Measurements from ENCODE around the gene ZNF316. TPM values are rescaled to one million over a fixed set of nuclear protein-coding genes. Genes with fewer than 3 reads are reported as not detected.

ZNF316 gene
- total and polyA plus RNA-seq, 2 experiments from 2014 or later, result 1.1 to 17.4 TPM

DNA sequence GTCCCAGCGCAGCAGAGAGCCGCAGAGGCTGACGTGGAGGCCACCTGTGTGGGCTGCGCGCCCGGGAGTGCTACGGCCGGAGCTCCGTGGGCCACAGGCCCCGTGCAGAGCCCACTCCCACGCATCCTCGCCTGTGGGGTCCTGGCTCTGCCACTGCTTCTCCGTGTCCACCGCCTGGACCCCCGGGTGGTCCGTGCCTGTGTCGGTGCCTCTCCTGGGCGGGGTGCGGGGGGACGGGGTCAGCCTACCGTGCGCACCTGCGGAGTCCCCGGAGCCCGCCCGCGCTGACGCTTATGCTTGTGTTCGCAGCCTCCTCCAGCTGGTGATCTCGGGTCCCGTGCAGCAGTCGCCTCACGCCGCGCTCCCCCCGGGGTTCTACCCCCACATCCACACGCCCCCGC is 29.5 kb upstream of the ZNF316 start:
- peak; percentile 52 for ATAC-seq
- H3K9me3 Mint-ChIP-seq, result no peaks in the 10 kb centered on the region; the same call in 2 of the 3 replicates

DNA sequence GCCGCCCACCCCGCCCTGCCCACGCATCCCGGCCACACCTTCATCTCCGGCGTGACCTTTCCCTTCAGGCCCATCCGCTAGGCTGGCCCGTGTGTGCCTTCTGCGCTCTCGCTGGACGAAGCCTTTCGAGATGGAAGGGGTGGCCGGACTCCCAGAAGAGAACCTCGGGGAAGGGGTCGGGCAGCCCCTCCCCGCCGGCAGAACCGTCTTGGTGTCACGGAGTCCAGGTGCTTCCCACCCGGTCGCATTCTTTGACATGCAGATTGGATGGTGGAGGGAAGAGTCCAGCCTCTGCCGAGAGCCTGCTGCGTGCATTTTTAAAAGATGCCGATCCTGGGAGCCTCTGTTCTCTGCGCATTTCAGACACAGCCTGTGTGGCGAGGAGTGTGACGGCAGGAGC is 29.0 kb upstream of the ZNF316 start:
- H3K9me3 Mint-ChIP-seq, result no peaks in the 10 kb centered on the region; the same call in 2 of the 3 replicates
- peaks cover 23% of the 10 kb centered on the region for H3K36me3 Mint-ChIP-seq (ENCODE audit: low read depth)
- ATAC-seq, result peak; percentile 34
- Histone ChIP-seq H3K36me3 (ENCODE audit: insufficient read depth) (no peaks in the 10 kb centered on the region), H3K79me2 (replicated peaks; ENCODE audit: insufficient read depth) (no peaks in the 10 kb centered on the region), H3F3A (replicated peaks; ENCODE audit: low read depth) (no peaks in the 10 kb centered on the region), H4K20me1 (replicated peaks; ENCODE audit: insufficient read depth) (no peaks in the 10 kb centered on the region), H3K4me2 (no peak overlapping the region), H3K4me1 (ENCODE audit: insufficient read depth) (no peaks in the 10 kb centered on the region), H3K4me3 (no peak overlapping the region), H3K9me2 (ENCODE audit: insufficient read depth) (no peaks in the 10 kb centered on the region), H3K27ac (ENCODE audit: low read depth) (no peak overlapping the region), H2AFZ (no peak overlapping the region), H3K27me3 (ENCODE audit: insufficient read depth) (no peaks in the 10 kb centered on the region)
- H3K27ac Mint-ChIP-seq, result no peak overlapping the region
- no peaks in the 10 kb centered on the region; the same call in 2 of the 3 replicates for H3K4me1 Mint-ChIP-seq
- no peak overlapping the region for H3K4me3 Mint-ChIP-seq
- peak; percentile 29 for DNase-seq (ENCODE audit: low spot score)
- H3K27me3 Mint-ChIP-seq (ENCODE audit: insufficient read depth, low read depth, poor library complexity), result peaks cover 11% of the 10 kb centered on the region
- TF ChIP-seq ZNF331 (CRISPR knock-in tag; IDR thresholded peaks at IDR 0.05; ENCODE audit: low read depth), result no peak
- TF ChIP-seq CTCF (conservative IDR thresholded peaks at IDR 0.05; ENCODE audit: low read depth in 2 of 2), result no peak
- no peak for TF ChIP-seq ZNF114 (CRISPR knock-in tag; IDR thresholded peaks at IDR 0.05)
- TF ChIP-seq POLR2AphosphoS5 (IDR thresholded peaks at IDR 0.05; ENCODE audit: low read depth), result no peak
- TF ChIP-seq, protein P1, sequence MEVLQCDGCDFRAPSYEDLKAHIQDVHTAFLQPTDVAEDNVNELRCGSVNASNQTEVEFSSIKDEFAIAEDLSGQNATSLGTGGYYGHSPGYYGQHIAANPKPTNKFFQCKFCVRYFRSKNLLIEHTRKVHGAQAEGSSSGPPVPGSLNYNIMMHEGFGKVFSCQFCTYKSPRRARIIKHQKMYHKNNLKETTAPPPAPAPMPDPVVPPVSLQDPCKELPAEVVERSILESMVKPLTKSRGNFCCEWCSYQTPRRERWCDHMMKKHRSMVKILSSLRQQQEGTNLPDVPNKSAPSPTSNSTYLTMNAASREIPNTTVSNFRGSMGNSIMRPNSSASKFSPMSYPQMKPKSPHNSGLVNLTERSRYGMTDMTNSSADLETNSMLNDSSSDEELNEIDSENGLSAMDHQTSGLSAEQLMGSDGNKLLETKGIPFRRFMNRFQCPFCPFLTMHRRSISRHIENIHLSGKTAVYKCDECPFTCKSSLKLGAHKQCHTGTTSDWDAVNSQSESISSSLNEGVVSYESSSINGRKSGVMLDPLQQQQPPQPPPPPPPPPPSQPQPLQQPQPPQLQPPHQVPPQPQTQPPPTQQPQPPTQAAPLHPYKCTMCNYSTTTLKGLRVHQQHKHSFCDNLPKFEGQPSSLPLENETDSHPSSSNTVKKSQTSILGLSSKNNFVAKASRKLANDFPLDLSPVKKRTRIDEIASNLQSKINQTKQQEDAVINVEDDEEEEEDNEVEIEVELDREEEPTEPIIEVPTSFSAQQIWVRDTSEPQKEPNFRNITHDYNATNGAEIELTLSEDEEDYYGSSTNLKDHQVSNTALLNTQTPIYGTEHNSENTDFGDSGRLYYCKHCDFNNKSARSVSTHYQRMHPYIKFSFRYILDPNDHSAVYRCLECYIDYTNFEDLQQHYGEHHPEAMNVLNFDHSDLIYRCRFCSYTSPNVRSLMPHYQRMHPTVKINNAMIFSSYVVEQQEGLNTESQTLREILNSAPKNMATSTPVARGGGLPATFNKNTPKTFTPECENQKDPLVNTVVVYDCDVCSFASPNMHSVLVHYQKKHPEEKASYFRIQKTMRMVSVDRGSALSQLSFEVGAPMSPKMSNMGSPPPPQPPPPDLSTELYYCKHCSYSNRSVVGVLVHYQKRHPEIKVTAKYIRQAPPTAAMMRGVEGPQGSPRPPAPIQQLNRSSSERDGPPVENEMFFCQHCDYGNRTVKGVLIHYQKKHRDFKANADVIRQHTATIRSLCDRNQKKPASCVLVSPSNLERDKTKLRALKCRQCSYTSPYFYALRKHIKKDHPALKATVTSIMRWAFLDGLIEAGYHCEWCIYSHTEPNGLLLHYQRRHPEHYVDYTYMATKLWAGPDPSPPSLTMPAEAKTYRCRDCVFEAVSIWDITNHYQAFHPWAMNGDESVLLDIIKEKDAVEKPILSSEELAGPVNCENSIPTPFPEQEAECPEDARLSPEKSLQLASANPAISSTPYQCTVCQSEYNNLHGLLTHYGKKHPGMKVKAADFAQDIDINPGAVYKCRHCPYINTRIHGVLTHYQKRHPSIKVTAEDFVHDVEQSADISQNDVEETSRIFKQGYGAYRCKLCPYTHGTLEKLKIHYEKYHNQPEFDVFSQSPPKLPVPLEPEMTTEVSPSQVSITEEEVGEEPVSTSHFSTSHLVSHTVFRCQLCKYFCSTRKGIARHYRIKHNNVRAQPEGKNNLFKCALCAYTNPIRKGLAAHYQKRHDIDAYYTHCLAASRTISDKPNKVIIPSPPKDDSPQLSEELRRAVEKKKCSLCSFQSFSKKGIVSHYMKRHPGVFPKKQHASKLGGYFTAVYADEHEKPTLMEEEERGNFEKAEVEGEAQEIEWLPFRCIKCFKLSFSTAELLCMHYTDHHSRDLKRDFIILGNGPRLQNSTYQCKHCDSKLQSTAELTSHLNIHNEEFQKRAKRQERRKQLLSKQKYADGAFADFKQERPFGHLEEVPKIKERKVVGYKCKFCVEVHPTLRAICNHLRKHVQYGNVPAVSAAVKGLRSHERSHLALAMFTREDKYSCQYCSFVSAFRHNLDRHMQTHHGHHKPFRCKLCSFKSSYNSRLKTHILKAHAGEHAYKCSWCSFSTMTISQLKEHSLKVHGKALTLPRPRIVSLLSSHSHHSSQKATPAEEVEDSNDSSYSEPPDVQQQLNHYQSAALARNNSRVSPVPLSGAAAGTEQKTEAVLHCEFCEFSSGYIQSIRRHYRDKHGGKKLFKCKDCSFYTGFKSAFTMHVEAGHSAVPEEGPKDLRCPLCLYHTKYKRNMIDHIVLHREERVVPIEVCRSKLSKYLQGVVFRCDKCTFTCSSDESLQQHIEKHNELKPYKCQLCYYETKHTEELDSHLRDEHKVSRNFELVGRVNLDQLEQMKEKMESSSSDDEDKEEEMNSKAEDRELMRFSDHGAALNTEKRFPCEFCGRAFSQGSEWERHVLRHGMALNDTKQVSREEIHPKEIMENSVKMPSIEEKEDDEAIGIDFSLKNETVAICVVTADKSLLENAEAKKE (CRISPR knock-in tag; IDR thresholded peaks at IDR 0.05), result no peak
- TF ChIP-seq JUNB (IDR thresholded peaks at IDR 0.05; ENCODE audit: unreplicated experiment), result no peak
- TF ChIP-seq EZH2phosphoT487 (IDR thresholded peaks at IDR 0.05; ENCODE audit: unreplicated experiment), result no peak
- TF ChIP-seq NANOG (IDR thresholded peaks at IDR 0.05; ENCODE audit: borderline replicate concordance), result no peak
- no peak for TF ChIP-seq EZH2 (IDR thresholded peaks at IDR 0.05; ENCODE audit: low read depth, unreplicated experiment)

More for the DNA sequence above, 29.5 kb upstream of the ZNF316 start:
- H4K20me1 ChIP-seq (replicated peaks; ENCODE audit: insufficient read depth), result 0 out of 2 replicates have a peak, but pooled peaks cover under 1% of the 10 kb centered on the region
- no peaks in the 10 kb centered on the region for H3K27me3 ChIP-seq (ENCODE audit: insufficient read depth)
- H2AFZ ChIP-seq, result no peak overlapping the region
- no peak overlapping the region for H3K4me2 ChIP-seq
- Mint-ChIP-seq H3K27ac (no peak overlapping the region), H3K27me3 (ENCODE audit: insufficient read depth, low read depth, poor library complexity) (peaks cover 8% of the 10 kb centered on the region), H3K36me3 (ENCODE audit: low read depth) (peaks cover 26% of the 10 kb centered on the region), H3K4me1 (no peaks in the 10 kb centered on the region; the same call in 2 of the 3 replicates), H3K4me3 (no peak overlapping the region)
- no peak overlapping the region for H3K4me3 ChIP-seq
- no peak overlapping the region for H3K27ac ChIP-seq (ENCODE audit: low read depth)
- no peaks in the 10 kb centered on the region for H3K4me1 ChIP-seq (ENCODE audit: insufficient read depth)
- H3F3A ChIP-seq (replicated peaks; ENCODE audit: low read depth), result no peaks in the 10 kb centered on the region
- TF ChIP-seq, protein P2, sequence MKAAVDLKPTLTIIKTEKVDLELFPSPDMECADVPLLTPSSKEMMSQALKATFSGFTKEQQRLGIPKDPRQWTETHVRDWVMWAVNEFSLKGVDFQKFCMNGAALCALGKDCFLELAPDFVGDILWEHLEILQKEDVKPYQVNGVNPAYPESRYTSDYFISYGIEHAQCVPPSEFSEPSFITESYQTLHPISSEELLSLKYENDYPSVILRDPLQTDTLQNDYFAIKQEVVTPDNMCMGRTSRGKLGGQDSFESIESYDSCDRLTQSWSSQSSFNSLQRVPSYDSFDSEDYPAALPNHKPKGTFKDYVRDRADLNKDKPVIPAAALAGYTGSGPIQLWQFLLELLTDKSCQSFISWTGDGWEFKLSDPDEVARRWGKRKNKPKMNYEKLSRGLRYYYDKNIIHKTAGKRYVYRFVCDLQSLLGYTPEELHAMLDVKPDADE (IDR thresholded peaks at IDR 0.05), result no peak
- TF ChIP-seq EZH2 (IDR thresholded peaks at IDR 0.05; ENCODE audit: low read depth, unreplicated experiment) (no peak), EZH2phosphoT487 (IDR thresholded peaks at IDR 0.05; ENCODE audit: unreplicated experiment) (no peak), NANOG (IDR thresholded peaks at IDR 0.05; ENCODE audit: borderline replicate concordance) (no peak)
- no peaks in the 10 kb centered on the region for H3K36me3 ChIP-seq (ENCODE audit: insufficient read depth)
- peak; percentile 28 for DNase-seq (ENCODE audit: low spot score)
- H3K79me2 ChIP-seq (replicated peaks; ENCODE audit: insufficient read depth), result no peaks in the 10 kb centered on the region
- H3K9me2 ChIP-seq (ENCODE audit: insufficient read depth), result no peaks in the 10 kb centered on the region

All from GM23338 (cell line).